H9 (cell line): Measurements from ENCODE around the gene POC5. TPM values are rescaled to one million over a fixed set of nuclear protein-coding genes. Genes with fewer than 3 reads are reported as not detected.

Experiments used
- DNase-seq: peaks from one replicate; pipeline ENCODE4 v3.0.0-alpha.2; 2017
- H2AFZ ChIP-seq: one replicate; pipeline ENCODE4 v1.6.1; 2013; ENCODE audit warnings: mild to moderate bottlenecking, low read length, control low read depth, moderate library complexity
- H2AK5ac ChIP-seq: 2 replicates; pipeline ENCODE4 v1.6.1; 2013; ENCODE audit warnings: low read length, control low read depth, mixed read lengths; ENCODE audit not compliant: insufficient read length
- H2BK120ac ChIP-seq: one replicate; pipeline ENCODE4 v1.6.1; 2013; ENCODE audit warnings: low read depth, mild to moderate bottlenecking, low read length, control low read depth, inconsistent platforms; ENCODE audit not compliant: poor library complexity, severe bottlenecking
- H2BK12ac ChIP-seq: 2 replicates; pipeline ENCODE4 v1.6.1; 2013; ENCODE audit warnings: low read length, control low read depth, mixed read lengths, low read depth; ENCODE audit not compliant: insufficient read length
- H2BK15ac ChIP-seq: 2 replicates; pipeline ENCODE4 v1.6.1; 2013; ENCODE audit warnings: low read depth, low read length, control low read depth
- H2BK20ac ChIP-seq: one replicate; pipeline ENCODE4 v1.6.1; 2013; ENCODE audit warnings: low read depth, mild to moderate bottlenecking, low read length, control low read depth, inconsistent platforms; ENCODE audit not compliant: poor library complexity, severe bottlenecking
- H2BK5ac ChIP-seq: 2 replicates; pipeline ENCODE4 v1.6.1; 2013; ENCODE audit warnings: low read length, control low read depth, mixed read lengths; ENCODE audit not compliant: insufficient read length
- H3K14ac ChIP-seq: 2 replicates; pipeline ENCODE4 v1.6.1; 2013; ENCODE audit warnings: low read length, control low read depth; ENCODE audit not compliant: insufficient read depth
- H3K18ac ChIP-seq: 2 replicates; pipeline ENCODE4 v1.6.1; 2013; ENCODE audit warnings: low read depth, mild to moderate bottlenecking, mixed read lengths, low read length, control low read depth; ENCODE audit not compliant: insufficient read length
- H3K23ac ChIP-seq: 2 replicates; pipeline ENCODE4 v1.6.1; 2013; ENCODE audit warnings: low read length, control low read depth, mixed read lengths, low read depth; ENCODE audit not compliant: insufficient read length
- H3K23me2 ChIP-seq: 2 replicates; pipeline ENCODE4 v1.6.1; 2013; ENCODE audit warnings: low read depth, mild to moderate bottlenecking, mixed read lengths, low read length, control low read depth; ENCODE audit not compliant: insufficient read length, poor library complexity, severe bottlenecking
- H3K27ac ChIP-seq: 2 replicates; pipeline ENCODE4 v1.5.1; 2013; ENCODE audit warnings: low read length, control low read depth, mixed read lengths, low read depth; ENCODE audit not compliant: insufficient read length
- H3K27me3 ChIP-seq: 2 replicates; pipeline ENCODE4 v1.6.1; 2013; ENCODE audit warnings: low read length, control low read depth, inconsistent platforms; ENCODE audit not compliant: insufficient read depth
- H3K4ac ChIP-seq: 2 replicates; pipeline ENCODE4 v1.6.1; 2013; ENCODE audit warnings: low read depth, mild to moderate bottlenecking, control low read depth, inconsistent platforms, low read length, moderate library complexity
- H3K4me1 ChIP-seq: 2 replicates; pipeline ENCODE4 v1.6.1; 2013; ENCODE audit warnings: low read length, control low read depth, inconsistent platforms; ENCODE audit not compliant: insufficient read depth
- H3K4me2 ChIP-seq: 2 replicates; pipeline ENCODE4 v1.6.1; 2013; ENCODE audit warnings: low read length, control low read depth, mixed read lengths; ENCODE audit not compliant: insufficient read length, insufficient read depth
- H3K56ac ChIP-seq: 2 replicates; pipeline ENCODE4 v1.6.1; 2013; ENCODE audit warnings: low read depth, mild to moderate bottlenecking, mixed read lengths, low read length, control low read depth; ENCODE audit not compliant: insufficient read length
- H3K79me1 ChIP-seq: 2 replicates; pipeline ENCODE4 v1.6.1; 2013; ENCODE audit warnings: low read depth, mild to moderate bottlenecking, moderate library complexity, low read length, control low read depth, inconsistent platforms; ENCODE audit not compliant: insufficient read depth, poor library complexity, severe bottlenecking
- H3K79me2 ChIP-seq: 2 replicates; pipeline ENCODE4 v1.6.1; 2013; ENCODE audit warnings: low read length, control low read depth, inconsistent platforms; ENCODE audit not compliant: insufficient read depth
- H3K9ac ChIP-seq: 2 replicates; pipeline ENCODE4 v1.6.1; 2013; ENCODE audit warnings: low read length, control low read depth, mixed read lengths; ENCODE audit not compliant: insufficient read length; ENCODE audit errors: extremely low read depth
- H3K9me3 ChIP-seq: one replicate; pipeline ENCODE4 v1.6.1; 2013; ENCODE audit warnings: low read depth, low read length, inconsistent platforms; ENCODE audit not compliant: control insufficient read depth
- H3T11ph ChIP-seq: one replicate; pipeline ENCODE4 v1.6.1; 2013; ENCODE audit warnings: mild to moderate bottlenecking, low read length, control low read depth, inconsistent platforms
- H4K20me1 ChIP-seq: one replicate; pipeline ENCODE4 v1.6.1; 2013; ENCODE audit not compliant: control insufficient read depth, insufficient read length, insufficient read depth
- H4K5ac ChIP-seq: 2 replicates; pipeline ENCODE4 v1.6.1; 2013; ENCODE audit warnings: low read depth, mild to moderate bottlenecking, mixed read lengths, low read length, control low read depth; ENCODE audit not compliant: insufficient read length
- H4K8ac ChIP-seq: replicated peaks from 2 replicates; pipeline ENCODE4 v1.6.1; 2013; ENCODE audit warnings: low read length, control low read depth, mixed read lengths, low read depth; ENCODE audit not compliant: insufficient read length
- H4K91ac ChIP-seq: 2 replicates; pipeline ENCODE4 v1.6.1; 2013; ENCODE audit warnings: low read depth, mild to moderate bottlenecking, moderate library complexity, mixed read lengths, low read length, control low read depth; ENCODE audit not compliant: insufficient read length
- H3K27ac Mint-ChIP-seq, 3 experiments: 2 replicates in 2 of 3; 3 replicates in 1 of 3; pipeline ENCODE4 v1.8.0; 2020 to 2021; ENCODE audit warnings: mixed read lengths in 3 of 3, mild to moderate bottlenecking in 1 of 3, moderate library complexity in 1 of 3
- H3K27me3 Mint-ChIP-seq: 2 replicates; pipeline ENCODE4 v1.8.0; 2021; ENCODE audit warnings: low read depth, mild to moderate bottlenecking, moderate library complexity, mixed read lengths
- H3K36me3 Mint-ChIP-seq, 3 experiments: 2 replicates in 2 of 3; 3 replicates in 1 of 3; pipeline ENCODE4 v1.8.0; 2020 to 2021; ENCODE audit warnings: low read depth in 3 of 3, mixed read lengths in 3 of 3; ENCODE audit not compliant: insufficient read depth in 1 of 3
- H3K4me1 Mint-ChIP-seq, 2 experiments: 2 replicates each; pipeline ENCODE4 v1.8.0; 2020; ENCODE audit warnings: mixed read lengths in 2 of 2
- H3K4me3 Mint-ChIP-seq, 2 experiments: 2 replicates in 1 of 2; 3 replicates in 1 of 2; pipeline ENCODE4 v1.8.0; 2020 to 2021; ENCODE audit warnings: mild to moderate bottlenecking in 2 of 2, mixed read lengths in 2 of 2, moderate library complexity in 1 of 2
- H3K9me3 Mint-ChIP-seq, 2 experiments: 2 replicates in 1 of 2; 3 replicates in 1 of 2; pipeline ENCODE4 v1.8.0; 2020; ENCODE audit warnings: mild to moderate bottlenecking in 2 of 2, mixed read lengths in 2 of 2, moderate library complexity in 1 of 2
- CTCF ChIP-seq: fragments of 200-600 bp; sonication (generic); conservative IDR thresholded peaks from 3 replicates; pipeline ENCODE4 v1.8.0; 2021; ENCODE audit warnings: antibody characterized with exemption, mild to moderate bottlenecking
- WGBS: extraction: QIAGEN DNeasy Blood & Tissue Kit; methylation state at CpG from one replicate; pipeline ENCODE4 v1.1.7; 2013; ENCODE audit warnings: missing lambda C conversion rate, low lambda C conversion rate, mixed read lengths; ENCODE audit not compliant: insufficient read length; ENCODE audit errors: extremely low coverage; 5-methylcytosine and 5-hydroxymethylcytosine counted together
- total RNA-seq: library from RNA; stranded (reverse); gene quantifications from 2 replicates; pipeline ENCODE4 v1.2.1, GENCODE V29; 2021

The POC5 gene
- total RNA-seq, 1 experiment from 2014 or later, result 12.2 TPM

DNA sequence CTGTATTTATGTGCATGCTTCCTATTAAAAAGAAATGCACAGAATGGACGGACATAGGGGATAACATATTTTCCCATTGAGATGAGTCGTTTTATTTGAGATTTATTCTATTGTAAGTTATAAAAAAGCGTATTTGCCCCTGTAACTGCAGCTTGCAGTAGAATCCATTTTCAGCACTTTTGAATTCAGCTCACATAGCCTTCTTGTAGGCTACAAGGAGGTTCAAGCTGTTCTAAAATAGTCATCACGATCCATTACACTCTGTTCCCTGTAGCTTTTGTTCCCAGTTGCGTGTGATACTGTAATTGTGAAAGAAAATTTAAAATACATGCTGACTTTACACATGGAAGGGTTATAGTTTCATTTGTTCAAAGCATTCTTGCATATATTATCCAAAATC lies 40.9 kb upstream of the POC5 start:
- no peak overlapping the region for H2BK15ac ChIP-seq
- no peaks in the 10 kb centered on the region for H3K36me3 Mint-ChIP-seq
- no peak overlapping the region for H2BK12ac ChIP-seq
- H3K4me1 Mint-ChIP-seq, result no peaks in the 10 kb centered on the region
- no peak overlapping the region for H2BK5ac ChIP-seq
- no peak overlapping the region for H4K91ac ChIP-seq
- H2AK5ac ChIP-seq, result no peak overlapping the region
- no peak for TF ChIP-seq CTCF
- no peaks in the 10 kb centered on the region for H3K79me2 ChIP-seq
- no peak overlapping the region for H3K23ac ChIP-seq
- H2BK20ac ChIP-seq, result no peak overlapping the region
- H3K14ac ChIP-seq, result no peak overlapping the region
- no peak for DNase-seq
- H3K4me2 ChIP-seq, result no peak overlapping the region
- H3K4ac ChIP-seq, result no peak overlapping the region
- no peak overlapping the region for H2BK120ac ChIP-seq
- no peak overlapping the region for H3K18ac ChIP-seq
- H3K27ac ChIP-seq, result no peak overlapping the region
- no peaks in the 10 kb centered on the region for H3K23me2 ChIP-seq
- WGBS, result no CpG with 5 or more reads among the region's 5 CpGs
- H4K8ac ChIP-seq, result no peak overlapping the region
- peaks cover 2 to 8% of the 10 kb centered on the region in 2 experiments; a peak in 2 of 5 replicates for H3K9me3 Mint-ChIP-seq
- H3T11ph ChIP-seq, result no peak overlapping the region
- no peak overlapping the region for H4K5ac ChIP-seq
- no peaks in the 10 kb centered on the region for H4K20me1 ChIP-seq
- no peaks in the 10 kb centered on the region for H3K4me1 ChIP-seq
- no peak overlapping the region for H3K27ac Mint-ChIP-seq
- H3K27me3 ChIP-seq, result no peaks in the 10 kb centered on the region
- H3K9me3 ChIP-seq, result no peaks in the 10 kb centered on the region
- no peaks in the 10 kb centered on the region for H3K79me1 ChIP-seq
- peaks cover 10% of the 10 kb centered on the region for H3K27me3 Mint-ChIP-seq
- no peak overlapping the region for H3K9ac ChIP-seq
- H3K56ac ChIP-seq, result no peak overlapping the region
- H3K4me3 Mint-ChIP-seq, result no peak overlapping the region
- no peak overlapping the region for H2AFZ ChIP-seq
